GM12878 (cell line): ENCODE data around the gene SLC13A2. TPM values are rescaled to one million over a fixed set of nuclear protein-coding genes. Genes with fewer than 3 reads are reported as not detected.

Experiments
- ATAC-seq: fragments of 200-7000 bp; cut with Tn5 transposase; 3 replicates; pipeline ENCODE4 v1.9.1; 2020; ENCODE audit warnings: mild to moderate bottlenecking, moderate library complexity
- BruUV-seq: library from RNA; stranded (reverse); fragments of 400-500 nt; replicated peaks from 2 replicates; lab custom pipeline; 2021; lab: Mats Ljungman, UMichigan
- CTCF ChIA-PET: fragments of 300-600 bp; sonication (Branson Sonifier 250); formaldehyde crosslinking; extraction: SDS; loops from one replicate; lab custom pipeline; 2021; ENCODE audit warnings: inconsistent platforms; lab: Yijun Ruan, JAX
- POLR2A ChIA-PET: fragments of 350-600 bp; formaldehyde crosslinking; extraction: SDS; loops from one replicate; lab custom pipeline; 2021; ENCODE audit warnings: inconsistent platforms; lab: Charles Lee
- RAD21 ChIA-PET: fragments of 300-600 bp; sonication (Branson Sonifier 250); formaldehyde crosslinking; loops from one replicate; lab custom pipeline; 2023; ENCODE audit warnings: antibody characterized with exemption; ENCODE audit not compliant: unreplicated experiment; lab: Charles Lee
- SMC1A ChIA-PET: fragments of 300-600 bp; sonication (Branson Sonifier 250); formaldehyde crosslinking; loops from one replicate; lab custom pipeline; 2023; ENCODE audit not compliant: unreplicated experiment, uncharacterized antibody; lab: Charles Lee
- DNase-seq: peaks from one replicate; pipeline ENCODE4 v3.0.0-alpha.2; 2011; ENCODE audit warnings: low read depth, low spot score
- FAIRE-seq: peaks from 3 replicates; lab custom pipeline; 2011; peaks lifted over from hg19 to GRCh38; lab: Jason Lieb, UNC
- H2AFZ ChIP-seq: 2 replicates; pipeline ENCODE4 v1.6.0; 2011; ENCODE audit warnings: low read depth, low read length, control low read depth; ENCODE audit not compliant: control insufficient read depth
- H3K27ac ChIP-seq: 2 replicates; pipeline ENCODE4 v1.5.1; 2011; ENCODE audit warnings: control low read depth; ENCODE audit not compliant: control insufficient read depth, insufficient read depth
- H3K27me3 ChIP-seq, 2 experiments: replicated peaks in 1 of 2; 2 replicates each; pipeline versions ENCODE4 v1.6.0 to v1.6.1; 2011; ENCODE audit warnings: low read length in 1 of 2; ENCODE audit not compliant: control insufficient read depth in 2 of 2, insufficient read depth in 2 of 2
- H3K36me3 ChIP-seq, 2 experiments: 2 replicates each; pipeline ENCODE4 v1.5.1; 2011; ENCODE audit warnings: low read length in 1 of 2; ENCODE audit not compliant: control insufficient read depth in 2 of 2, insufficient read depth in 2 of 2
- H3K4me1 ChIP-seq: 2 replicates; pipeline ENCODE4 v1.6.1; 2011; ENCODE audit warnings: mild to moderate bottlenecking, low read length, moderate library complexity, mixed read lengths; ENCODE audit not compliant: control insufficient read depth, insufficient read depth
- H3K4me2 ChIP-seq: 2 replicates; pipeline ENCODE4 v1.6.0; 2011; ENCODE audit warnings: control low read depth; ENCODE audit not compliant: control insufficient read depth, insufficient read depth
- H3K4me3 ChIP-seq: fragments of 200-600 bp; sonication (generic); 2 replicates; pipeline ENCODE4 v1.5.1; 2016
- H3K79me2 ChIP-seq: 2 replicates; pipeline ENCODE4 v1.6.0; 2011; ENCODE audit warnings: low read length; ENCODE audit not compliant: control insufficient read depth, insufficient read depth
- H3K9ac ChIP-seq: 2 replicates; pipeline ENCODE4 v1.8.0; 2011; ENCODE audit warnings: low read length, control low read depth, mixed read lengths; ENCODE audit not compliant: control insufficient read depth, insufficient read depth
- H3K9me3 ChIP-seq: replicated peaks from 3 replicates; pipeline ENCODE4 v1.5.1; 2011; ENCODE audit warnings: mild to moderate bottlenecking, low read length; ENCODE audit not compliant: control insufficient read depth, insufficient read depth
- H4K20me1 ChIP-seq: 2 replicates; pipeline ENCODE4 v1.6.0; 2011; ENCODE audit not compliant: control insufficient read depth, insufficient read depth
- PAX8 ChIP-seq: fragments of 450-650 bp; IDR thresholded peaks from 2 replicates; pipeline ENCODE4 v1.6.1; 2017; ENCODE audit warnings: mild to moderate bottlenecking, moderate library complexity
- ZBTB40 ChIP-seq: fragments of 450-650 bp; IDR thresholded peaks from 2 replicates; pipeline ENCODE4 v1.6.1; 2016; ENCODE audit warnings: mild to moderate bottlenecking, moderate library complexity, borderline replicate concordance
- WGBS: methylation state at CpG from one replicate; pipeline ENCODE4 v1.1.6; 2016; ENCODE audit warnings: low lambda C conversion rate; ENCODE audit not compliant: insufficient replicate concordance, insufficient coverage; ENCODE audit errors: missing lambda C conversion rate; 5-methylcytosine and 5-hydroxymethylcytosine counted together
- in situ Hi-C: fragments of 300-500 bp; cut with MboI; formaldehyde crosslinking; loops from 9 replicates; pipeline ENCODE4 v1.14.3; 2018; ENCODE audit warnings: mixed read lengths
- intact Hi-C: fragments of 100-400 bp; cut with micrococcal nuclease; formaldehyde crosslinking; loops from one replicate; pipeline ENCODE4 v1.14.2; 2022; ENCODE audit not compliant: unreplicated experiment
- polyA plus RNA-seq, 11 experiments: library from polyadenylated mRNA; depleted of rRNA in 4 of 11; unstranded in 6 of 11; stranded (reverse) in 5 of 11; fragments of >200 nt; fragmentation: Nextera tagmentation in 4 of 11; fragmentation: Illumina TruSeq in 1 of 11; extraction: Ambion mirVana in 4 of 11; extraction: Trizol in 1 of 11; gene quantifications; 1 replicate in 1 of 11; 2 replicates in 10 of 11; pipeline versions ENCODE4 v1.2.1 to v1.2.3, GENCODE V29; 2011 to 2016; ENCODE audit warnings: inconsistent platforms in 2 of 11, missing spikeins in 2 of 11, low read depth in 1 of 11
- total RNA-seq, 4 experiments: library from RNA; depleted of rRNA in 3 of 4; stranded (reverse); fragments of >200 nt in 3 of 4; fragmentation: Illumina TruSeq in 1 of 4; extraction: Trizol in 1 of 4; gene quantifications; 2 replicates each; pipeline versions ENCODE4 v1.2.1 to v1.2.3, GENCODE V29; 2013 to 2021

The SLC13A2 gene
- total and polyA plus RNA-seq, 10 of the 15 experiments (the other 5 are each of a cell fraction or from before 2014, with no cell fraction given): 0.03 to 0.13 (median 0.05) TPM; not detected in 6

GRCh38 chr17:28530250-28530649 lies 56.8 kb downstream of the SLC13A2 start:
- Histone ChIP-seq H2AFZ (no peak overlapping the region), H3K4me3 (no peak overlapping the region), H3K27me3 (no peaks in the 10 kb centered on the region; a peak in 1 of 4 replicates), H3K4me2 (no peak overlapping the region), H3K4me1 (no peaks in the 10 kb centered on the region), H3K9ac (no peak overlapping the region), H4K20me1 (no peaks in the 10 kb centered on the region), H3K79me2 (no peaks in the 10 kb centered on the region), H3K9me3 (no peaks in the 10 kb centered on the region), H3K36me3 (no peaks in the 10 kb centered on the region; a peak in 1 of 4 replicates), H3K27ac (no peak overlapping the region)
- intact Hi-C loops: no loop called here
- POLR2A ChIA-PET: interaction anchor here (1.0 kb wide), 1 partner anchor 27 kb away, joined by 3 read pairs; no protein-coding TSS in a partner anchor
- no peak for FAIRE-seq
- CTCF ChIA-PET: no interaction called here
- no TSS peak for BruUV-seq
- in situ Hi-C loops: no loop called here
- WGBS: 50% methylated on average over 4 of the region's 4 CpGs
- TF ChIP-seq PAX8 (no peak), ZBTB40 (no peak)
- SMC1A ChIA-PET: interaction anchor here (1.5 kb wide), 1 partner anchor 45 kb away, joined by 3 read pairs; no protein-coding TSS in a partner anchor
- DNase-seq: no peak
- RAD21 ChIA-PET: no interaction called here
- no peak for ATAC-seq
